Measurements from ENCODE around the gene LMCD1.

DNA sequence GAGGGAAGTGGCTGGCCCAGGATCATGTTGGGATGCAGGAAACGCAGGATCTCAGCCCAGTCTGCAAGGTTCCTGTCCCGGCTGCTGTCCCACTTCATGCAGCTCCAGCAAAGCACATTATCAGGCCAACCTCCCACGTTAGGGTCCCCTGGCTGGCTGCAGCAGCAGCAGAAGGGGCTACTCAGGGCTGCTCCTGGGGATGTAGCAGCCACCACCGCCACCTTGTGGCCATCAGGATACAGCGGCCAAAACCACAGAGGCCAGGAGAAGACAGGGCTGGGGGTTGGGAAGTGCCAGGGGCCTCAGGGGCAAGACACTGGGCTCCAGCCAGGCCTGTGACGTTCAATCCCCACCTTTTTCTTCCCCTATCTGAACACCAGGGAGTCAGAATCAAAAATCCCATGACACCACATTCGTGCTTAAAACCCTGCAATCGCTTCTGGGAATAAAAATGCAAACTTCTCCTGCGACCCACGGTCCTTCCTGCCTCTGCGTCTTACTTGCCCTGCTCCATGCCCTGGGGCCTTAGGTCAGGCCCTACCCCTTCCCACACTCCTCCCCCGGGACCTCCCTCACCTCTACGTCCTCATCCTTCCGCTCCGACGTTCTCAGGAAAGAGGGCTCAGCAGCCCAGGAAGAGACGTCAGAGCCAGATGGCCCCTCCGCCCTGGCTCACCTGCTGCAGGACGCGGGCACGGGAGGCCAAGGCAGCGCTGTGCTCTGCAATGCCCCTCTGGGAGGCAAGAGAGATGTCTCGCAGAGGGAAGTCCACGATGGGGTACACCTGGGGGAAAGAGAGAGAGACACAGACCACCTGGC lies 121.5 kb downstream of the LMCD1 start:
- peak; percentile 88 to 92 (median 89) for TF ChIP-seq CTCF (IDR thresholded peaks at IDR 0.05)
- no peak for TF ChIP-seq POLR2A (IDR thresholded peaks at IDR 0.05)

Data from right lobe of liver (tissue), 4 donors.